Adrenal gland (tissue), 12 donors: ENCODE data around the gene S100P. TPM values are rescaled to one million over a fixed set of nuclear protein-coding genes. Genes with fewer than 3 reads are reported as not detected.
A peak's percentile ranks its signal among the peaks of the same experiment; 100 is the strongest.

Experiments
- DNase-seq, 7 donors: peaks; one replicate each; pipeline ENCODE4 v3.0.0-alpha.2; 2019 to 2020
- H3K27ac ChIP-seq, 5 donors: fragments of 200-600 bp; sonication (generic) in 4 of 5; 1 replicate in 3 of 5; 2 replicates in 2 of 5; pipeline versions ENCODE4 v1.5.1 to v1.8.0; 2016 to 2020; ENCODE audit warnings: mild to moderate bottlenecking in 1 of 5
- H3K27me3 ChIP-seq: fragments of 200-600 bp; 2 replicates; pipeline ENCODE4 v1.8.0; 2021
- H3K36me3 ChIP-seq, 2 donors: fragments of 200-600 bp; replicated peaks in 1 of 2; 1 replicate in 1 of 2; 2 replicates in 1 of 2; pipeline versions ENCODE4 v1.5.1 to v1.8.0; 2018 to 2022
- H3K4me1 ChIP-seq, 2 donors: fragments of 200-600 bp; replicated peaks in 1 of 2; 1 replicate in 1 of 2; 2 replicates in 1 of 2; pipeline versions ENCODE4 v1.5.1 to v1.8.0; 2018 to 2021
- H3K4me3 ChIP-seq, 4 donors: fragments of 200-600 bp; sonication (generic) in 3 of 4; one replicate each; pipeline ENCODE4 v1.5.1; 2016 to 2018
- H3K9me3 ChIP-seq, 3 donors: fragments of 200-600 bp; sonication (generic) in 1 of 3; replicated peaks in 1 of 3; 1 replicate in 2 of 3; 2 replicates in 1 of 3; pipeline versions ENCODE4 v1.5.1 to v1.8.0; 2016 to 2021
- POLR2A ChIP-seq, 2 donors: fragments of 450-650 bp; IDR thresholded peaks; one replicate each; pipeline ENCODE4 v1.6.1; 2017; ENCODE audit warnings: antibody characterized with exemption in 2 of 2, mild to moderate bottlenecking in 2 of 2, moderate library complexity in 1 of 2
- WGBS, 4 donors: extraction: QIAGEN DNeasy Blood & Tissue Kit in 2 of 4; methylation state at CpG; one replicate each; pipeline versions ENCODE4 v1.1.5 to v1.1.7; 2013 to 2017; 5-methylcytosine and 5-hydroxymethylcytosine counted together
- intact Hi-C, 2 donors: fragments of 100-400 bp; cut with DNase I; formaldehyde crosslinking; loops; one replicate each; pipeline versions ENCODE4 v1.14.1 to v1.15.0; 2022 to 2023
- polyA plus RNA-seq, 3 donors: library from polyadenylated mRNA; stranded (reverse); fragments of 200-250 nt in 2 of 3; fragments of 350-450 nt in 1 of 3; fragmentation: Illumina TruSeq in 1 of 3; extraction: RNeasy Lipid Tissue Mini Kit (QIAGEN cat#74804) in 1 of 3; gene quantifications; one replicate each; pipeline ENCODE4 v1.2.3, GENCODE V29; 2013 to 2014
- total RNA-seq, 9 donors: library from RNA; depleted of rRNA in 4 of 9; stranded (reverse); fragments of >200 nt in 4 of 9; fragments of 120-200 nt in 1 of 9; fragmentation: NEBNext Ultra II Directional in 1 of 9; extraction: Animal tissue kit (Norgen Biotek cat#: 25700) in 1 of 9; gene quantifications; one replicate each; pipeline versions ENCODE4 v1.1.0 to v1.2.4, GENCODE V29; 2013 to 2023
- TF ChIP-seq, protein P1 (sequence below), 6 experiments: fragments of 450-650 bp in 4 of 6; fragments of 200-600 bp in 2 of 6; sonication (generic) in 1 of 6; IDR thresholded peaks; 1 replicate in 5 of 6; 2 replicates in 1 of 6; pipeline versions ENCODE4 v1.5.1 to v1.8.0; 2016 to 2021; ENCODE audit warnings: antibody characterized with exemption in 6 of 6, mild to moderate bottlenecking in 2 of 6, moderate library complexity in 1 of 6
- donor health status: healthy with polysubstance abuse.
- donor health status: Bipolar disorder and iron deficiency.
- donor health status: DM: yes; HTN: yes; CAD: no.
- donor health status: DM: no; HTN: no; CAD: no.
- donor health status: DM: no; HTN: no; CAD: no.
- donor health status: DM: yes; HTN: yes; CAD: no.

The S100P gene
- total and polyA plus RNA-seq, 12 donors, result 0.42 to 1.9 (median 0.84) TPM; not detected in 5

DNA sequence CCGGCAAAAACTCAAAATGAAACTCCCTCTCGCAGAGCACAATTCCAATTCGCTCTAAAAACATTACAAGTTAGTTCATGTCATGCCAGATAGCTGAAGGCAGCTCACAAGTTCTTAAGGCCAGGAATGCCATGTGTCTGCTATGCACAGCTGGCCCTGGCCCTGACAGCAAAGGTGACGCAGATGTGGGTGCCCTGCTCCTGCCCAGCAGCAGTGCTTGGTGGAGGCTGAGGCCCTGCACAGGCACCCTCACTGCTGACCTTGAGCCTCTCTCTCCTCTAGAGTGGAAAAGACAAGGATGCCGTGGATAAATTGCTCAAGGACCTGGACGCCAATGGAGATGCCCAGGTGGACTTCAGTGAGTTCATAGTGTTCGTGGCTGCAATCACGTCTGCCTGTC is 2.9 kb downstream of the S100P start:
- H3K27me3 ChIP-seq, result no peaks in the 10 kb centered on the region
- 46 to 63% (median 49%) methylated on average over 8 of the region's 8 CpGs for WGBS, 4 donors
- H3K4me1 ChIP-seq, result peaks cover 0 to 14% of the 10 kb centered on the region in 2 donors
- H3K4me3 ChIP-seq, result no peak overlapping the region
- H3K9me3 ChIP-seq, result no peaks in the 10 kb centered on the region
- H3K36me3 ChIP-seq, result peaks cover 0 to 8% of the 10 kb centered on the region in 2 donors
- peak overlapping the region in 2 of 5 donors; percentile 52 to 77 for H3K27ac ChIP-seq
- DNase-seq, result peak in 5 of 7 donors; percentile 51 to 70 (median 68)
- TF ChIP-seq, protein P1, sequence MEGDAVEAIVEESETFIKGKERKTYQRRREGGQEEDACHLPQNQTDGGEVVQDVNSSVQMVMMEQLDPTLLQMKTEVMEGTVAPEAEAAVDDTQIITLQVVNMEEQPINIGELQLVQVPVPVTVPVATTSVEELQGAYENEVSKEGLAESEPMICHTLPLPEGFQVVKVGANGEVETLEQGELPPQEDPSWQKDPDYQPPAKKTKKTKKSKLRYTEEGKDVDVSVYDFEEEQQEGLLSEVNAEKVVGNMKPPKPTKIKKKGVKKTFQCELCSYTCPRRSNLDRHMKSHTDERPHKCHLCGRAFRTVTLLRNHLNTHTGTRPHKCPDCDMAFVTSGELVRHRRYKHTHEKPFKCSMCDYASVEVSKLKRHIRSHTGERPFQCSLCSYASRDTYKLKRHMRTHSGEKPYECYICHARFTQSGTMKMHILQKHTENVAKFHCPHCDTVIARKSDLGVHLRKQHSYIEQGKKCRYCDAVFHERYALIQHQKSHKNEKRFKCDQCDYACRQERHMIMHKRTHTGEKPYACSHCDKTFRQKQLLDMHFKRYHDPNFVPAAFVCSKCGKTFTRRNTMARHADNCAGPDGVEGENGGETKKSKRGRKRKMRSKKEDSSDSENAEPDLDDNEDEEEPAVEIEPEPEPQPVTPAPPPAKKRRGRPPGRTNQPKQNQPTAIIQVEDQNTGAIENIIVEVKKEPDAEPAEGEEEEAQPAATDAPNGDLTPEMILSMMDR (IDR thresholded peaks at IDR 0.05), result no peak
- TF ChIP-seq POLR2A (IDR thresholded peaks at IDR 0.05), result no peak
- intact Hi-C loops, result no loop called here

DNA sequence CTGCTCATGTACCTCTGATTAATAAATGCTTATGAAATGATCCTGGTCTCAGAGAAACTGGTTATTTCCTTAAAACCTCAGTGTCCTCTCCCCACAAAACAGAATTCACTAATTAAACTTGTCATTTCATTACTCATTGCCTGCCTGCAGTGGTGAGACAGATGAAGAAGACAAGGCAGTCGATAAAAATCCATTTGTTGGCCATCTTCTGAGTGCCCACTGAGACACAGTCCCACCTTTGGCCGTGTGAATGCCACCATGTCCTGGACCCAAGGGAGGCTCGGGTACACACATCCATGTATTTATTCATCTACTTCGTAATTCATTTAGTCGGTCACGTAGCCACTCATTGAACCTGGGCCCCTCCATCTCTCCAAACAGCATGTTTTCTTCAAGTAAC is 3.5 kb downstream of the S100P start:
- Histone ChIP-seq H3K36me3 (peaks cover 0 to 8% of the 10 kb centered on the region in 2 donors), H3K27ac (peak overlapping the region in 2 of 5 donors; percentile 48 to 77), H3K4me3 (no peak overlapping the region), H3K27me3 (no peaks in the 10 kb centered on the region), H3K4me1 (peaks cover 0 to 14% of the 10 kb centered on the region in 2 donors), H3K9me3 (no peaks in the 10 kb centered on the region)
- TF ChIP-seq, protein P1 (IDR thresholded peaks at IDR 0.05), result no peak
- TF ChIP-seq POLR2A (IDR thresholded peaks at IDR 0.05), result no peak
- intact Hi-C loops, result no loop called here
- peak in 1 of 7 donors; percentile 7 for DNase-seq
- 91 to 95% (median 93%) methylated on average over 6 of the region's 6 CpGs for WGBS, 4 donors

DNA sequence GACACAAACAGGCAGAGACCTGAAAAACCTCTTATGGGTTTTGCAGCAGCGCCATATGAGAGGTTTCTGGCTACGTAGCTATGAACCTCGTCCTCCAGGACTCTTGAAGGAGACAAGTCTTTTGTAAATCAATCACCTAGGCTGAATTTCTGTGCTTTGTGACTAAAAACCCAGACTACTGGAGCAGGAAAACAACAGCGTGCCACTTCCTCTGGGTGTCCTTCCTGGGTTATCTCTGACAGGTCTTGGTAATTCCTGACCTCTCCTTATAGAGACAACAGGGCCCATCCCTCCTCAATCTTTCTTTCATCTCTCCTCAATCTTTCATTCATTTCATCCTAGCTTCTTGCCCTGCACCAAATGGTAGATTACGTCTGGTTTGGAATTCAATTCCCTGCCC is 5.7 kb downstream of the S100P start:
- intact Hi-C loops, result no loop called here
- Histone ChIP-seq H3K9me3 (no peaks in the 10 kb centered on the region), H3K27me3 (no peaks in the 10 kb centered on the region), H3K36me3 (peaks cover 0 to 8% of the 10 kb centered on the region in 2 donors), H3K27ac (no peak overlapping the region), H3K4me1 (peaks cover 7 to 22% of the 10 kb centered on the region in 2 donors), H3K4me3 (no peak overlapping the region)
- 71 to 83% (median 73%) methylated on average over 5 of the region's 5 CpGs for WGBS, 4 donors
- no peak for TF ChIP-seq POLR2A (IDR thresholded peaks at IDR 0.05)
- TF ChIP-seq, protein P1 (IDR thresholded peaks at IDR 0.05), result no peak
- no peak for DNase-seq

DNA sequence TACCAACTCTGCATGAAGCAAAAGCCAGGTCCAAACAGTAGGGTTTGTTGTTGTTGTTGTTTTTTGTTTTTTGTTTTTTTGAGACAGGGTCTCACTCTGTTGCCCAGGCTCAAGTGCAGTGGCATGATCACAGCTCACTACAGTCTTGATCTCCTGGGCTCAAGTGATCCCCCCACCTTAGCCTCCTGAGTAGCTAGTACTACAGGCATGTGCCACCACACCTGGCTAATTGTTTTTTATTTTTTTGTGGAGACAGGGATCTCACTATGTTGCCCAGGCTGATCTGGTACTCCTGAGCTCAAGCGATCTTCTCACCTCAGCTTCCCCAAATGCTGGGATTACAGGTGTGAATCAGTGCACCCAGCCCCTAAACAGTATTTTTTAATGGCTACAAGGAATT is 6.2 kb downstream of the S100P start:
- TF ChIP-seq POLR2A (IDR thresholded peaks at IDR 0.05), result no peak
- TF ChIP-seq, protein P1 (IDR thresholded peaks at IDR 0.05), result no peak
- Histone ChIP-seq H3K4me1 (peaks cover 7 to 22% of the 10 kb centered on the region in 2 donors), H3K27ac (no peak overlapping the region), H3K4me3 (no peak overlapping the region), H3K36me3 (peaks cover 0 to 8% of the 10 kb centered on the region in 2 donors), H3K9me3 (no peaks in the 10 kb centered on the region), H3K27me3 (no peaks in the 10 kb centered on the region)
- DNase-seq, result peak in 1 of 7 donors; percentile 1
- intact Hi-C loops, result no loop called here
- WGBS, 4 donors, result 86 to 100% (median 99%) methylated on average over 1 of the region's 1 CpG
